ENCODE measurements around the gene MEGF6. TPM values are rescaled to one million over a fixed set of nuclear protein-coding genes. Genes with fewer than 3 reads are reported as not detected.
A peak's percentile ranks its signal among the peaks of the same experiment; 100 is the strongest.

The MEGF6 gene
- total RNA-seq, 1 donor from 2014 or later = 209 TPM

DNA sequence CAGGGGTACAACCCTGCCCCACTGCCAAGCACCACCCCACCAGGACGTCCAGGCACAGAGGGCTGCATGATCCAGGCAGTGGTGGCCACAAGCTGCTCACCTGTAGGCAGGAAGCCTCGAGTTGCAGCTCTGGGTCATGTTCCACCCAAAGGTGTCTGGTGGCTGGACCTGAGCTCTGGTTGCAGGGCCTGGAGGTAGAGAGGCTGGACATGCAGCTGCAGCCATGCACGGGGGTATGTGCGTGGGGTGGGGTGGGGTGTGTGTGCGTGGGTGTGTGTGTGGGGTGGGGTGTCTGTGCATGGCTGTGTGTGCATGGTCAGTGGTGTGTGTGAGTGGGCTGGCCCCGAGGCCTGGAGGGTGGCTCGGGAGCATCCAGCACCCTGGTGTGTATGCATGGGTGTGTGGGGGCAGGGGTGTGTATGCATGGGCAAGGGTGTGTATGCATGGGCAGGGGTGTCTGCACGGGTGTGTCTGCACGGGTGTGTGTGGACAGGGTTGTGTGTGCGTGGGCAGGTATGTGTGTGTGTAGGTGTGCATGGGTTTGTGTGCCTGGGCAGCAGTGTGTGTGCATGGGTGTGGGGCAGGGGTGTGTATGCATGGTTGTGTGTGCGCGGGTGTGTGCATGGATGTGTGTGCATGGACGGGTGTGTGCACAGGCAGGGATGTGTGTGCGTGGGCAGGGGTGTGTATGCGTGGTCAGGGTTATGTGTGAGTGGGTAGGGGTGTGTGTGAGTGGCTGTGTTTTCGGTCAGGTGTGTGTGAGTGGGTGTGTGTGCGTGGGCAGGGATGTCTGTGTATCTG is 141.3 kb downstream of the MEGF6 start:
- Mint-ChIP-seq H3K36me3 (peaks cover 1% of the 10 kb centered on the region), H3K4me3 (no peak overlapping the region), H3K4me1 (peaks cover 32% of the 10 kb centered on the region), H3K27ac (peak overlapping the region; percentile 86), H3K9me3 (no peaks in the 10 kb centered on the region), H3K27me3 (ENCODE audit: low read depth) (no peaks in the 10 kb centered on the region)
- DNase-seq (ENCODE audit: low spot score in 2 of 2, unreplicated experiment in 2 of 2) = no peak
- no peak for TF ChIP-seq CTCF (IDR thresholded peaks at IDR 0.05; ENCODE audit: unreplicated experiment)

DNA sequence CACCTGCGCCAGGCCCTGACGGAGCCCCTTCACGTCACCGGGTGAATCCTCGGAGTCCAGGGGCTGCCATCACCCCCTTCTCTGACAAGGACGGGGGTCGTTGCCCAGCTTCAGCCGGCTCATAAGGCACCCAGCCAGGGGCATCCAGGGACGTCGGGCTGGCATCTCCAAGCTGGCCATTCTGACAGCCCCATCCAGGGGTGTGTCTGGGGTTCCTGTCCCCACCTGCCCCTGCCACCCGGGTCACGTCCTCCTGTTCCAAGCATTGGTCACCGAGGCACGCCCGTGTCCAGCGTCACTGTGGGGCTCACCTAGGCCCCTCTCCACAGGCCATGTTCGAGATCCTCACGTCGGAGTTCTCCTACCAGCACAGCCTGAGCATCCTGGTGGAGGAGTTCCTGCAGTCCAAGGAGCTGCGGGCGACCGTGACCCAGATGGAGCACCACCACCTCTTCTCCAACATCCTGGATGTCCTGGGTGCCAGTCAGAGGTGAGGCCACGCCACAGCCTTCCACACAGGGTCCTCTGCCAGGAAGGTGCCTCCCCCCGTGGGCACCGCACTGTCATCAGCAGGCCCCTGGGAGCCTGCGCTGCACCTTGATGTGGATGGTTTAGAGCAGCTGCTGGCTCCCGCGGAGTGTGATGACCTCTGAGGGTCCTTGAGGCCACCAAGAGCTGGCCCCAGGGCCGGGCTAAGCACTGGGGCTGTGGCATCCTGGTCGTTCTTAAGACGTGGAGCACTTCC is 142.0 kb downstream of the MEGF6 start:
- Mint-ChIP-seq H3K27ac (no peak overlapping the region), H3K4me3 (no peak overlapping the region), H3K36me3 (peaks cover 1% of the 10 kb centered on the region), H3K9me3 (no peaks in the 10 kb centered on the region), H3K27me3 (ENCODE audit: low read depth) (no peaks in the 10 kb centered on the region), H3K4me1 (peaks cover 32% of the 10 kb centered on the region)
- DNase-seq (ENCODE audit: low spot score in 2 of 2, unreplicated experiment in 2 of 2) = no peak
- TF ChIP-seq CTCF (IDR thresholded peaks at IDR 0.05; ENCODE audit: unreplicated experiment) = no peak

GRCh38 chr1:3468236-3469103 is 142.8 kb downstream of the MEGF6 start:
- TF ChIP-seq CTCF (IDR thresholded peaks at IDR 0.05; ENCODE audit: unreplicated experiment) = no peak
- H3K27ac Mint-ChIP-seq = no peak overlapping the region
- H3K27me3 Mint-ChIP-seq (ENCODE audit: low read depth) = no peaks in the 10 kb centered on the region

DNA sequence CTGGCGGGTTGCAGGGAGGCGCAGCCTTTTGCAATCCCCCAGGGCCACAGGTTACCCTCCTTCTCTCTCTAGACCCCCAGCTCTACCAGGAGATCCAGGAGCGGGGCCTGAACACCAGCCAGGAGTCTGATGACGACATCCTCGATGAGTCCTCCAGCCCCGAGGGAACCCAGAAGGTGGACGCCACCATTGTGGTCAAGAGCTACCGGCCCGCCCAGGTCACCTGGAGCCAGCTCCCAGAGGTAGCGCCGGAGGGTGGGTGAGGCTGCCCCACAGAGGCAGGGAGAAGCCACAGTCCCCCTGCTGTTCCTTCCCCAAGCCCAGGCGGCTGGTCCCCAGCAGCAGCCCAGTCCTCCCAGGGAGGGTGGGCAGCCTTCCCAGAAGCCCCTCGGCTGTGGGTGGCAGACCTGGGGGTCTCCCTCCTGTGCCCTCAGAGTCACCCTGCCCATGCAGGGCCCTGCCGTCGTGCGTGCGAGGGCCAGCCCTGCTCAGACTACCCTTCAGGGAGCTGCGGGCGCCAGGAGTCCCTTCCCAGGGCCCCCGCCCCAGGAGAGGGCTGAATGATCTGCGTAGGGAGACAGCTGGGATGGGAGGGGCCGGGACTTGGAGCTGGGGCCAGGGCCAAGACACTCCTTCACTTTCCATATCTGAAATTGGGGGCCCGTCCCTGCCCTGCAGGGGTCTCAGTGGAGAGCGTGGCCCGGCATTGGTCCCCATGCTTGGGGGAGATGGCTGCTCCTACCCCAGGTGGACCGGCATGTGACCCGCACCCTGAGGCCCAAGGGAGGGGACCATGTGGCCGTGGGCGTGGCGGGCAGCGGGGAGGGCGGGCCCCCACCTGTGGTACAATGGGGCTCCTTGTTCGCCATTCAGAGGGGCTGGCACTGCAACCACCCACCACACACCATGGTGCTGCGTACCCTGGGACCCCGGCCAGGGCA is 143.9 kb downstream of the MEGF6 start:
- H3K9me3 Mint-ChIP-seq = no peaks in the 10 kb centered on the region
- no peak overlapping the region for H3K4me3 Mint-ChIP-seq
- no peaks in the 10 kb centered on the region for H3K36me3 Mint-ChIP-seq
- no peak for DNase-seq (ENCODE audit: low spot score in 2 of 2, unreplicated experiment in 2 of 2)
- H3K4me1 Mint-ChIP-seq = peaks cover 22% of the 10 kb centered on the region
- no peak overlapping the region for H3K27ac Mint-ChIP-seq
- TF ChIP-seq CTCF (IDR thresholded peaks at IDR 0.05; ENCODE audit: unreplicated experiment) = no peak
- H3K27me3 Mint-ChIP-seq (ENCODE audit: low read depth) = no peaks in the 10 kb centered on the region

More at GRCh38 chr1:3468236-3469103, 142.8 kb downstream of the MEGF6 start:
- H3K4me1 Mint-ChIP-seq = peaks cover 28% of the 10 kb centered on the region
- no peaks in the 10 kb centered on the region for H3K9me3 Mint-ChIP-seq
- no peaks in the 10 kb centered on the region for H3K36me3 Mint-ChIP-seq
- H3K4me3 Mint-ChIP-seq = no peak overlapping the region
- no peak for DNase-seq (ENCODE audit: low spot score in 2 of 2, unreplicated experiment in 2 of 2)
